Measurements from ENCODE around the gene TIMM13. TPM values are rescaled to one million over a fixed set of nuclear protein-coding genes. Genes with fewer than 3 reads are reported as not detected.

The TIMM13 gene
- total RNA-seq, 1 donor from 2014 or later = 132 TPM

DNA sequence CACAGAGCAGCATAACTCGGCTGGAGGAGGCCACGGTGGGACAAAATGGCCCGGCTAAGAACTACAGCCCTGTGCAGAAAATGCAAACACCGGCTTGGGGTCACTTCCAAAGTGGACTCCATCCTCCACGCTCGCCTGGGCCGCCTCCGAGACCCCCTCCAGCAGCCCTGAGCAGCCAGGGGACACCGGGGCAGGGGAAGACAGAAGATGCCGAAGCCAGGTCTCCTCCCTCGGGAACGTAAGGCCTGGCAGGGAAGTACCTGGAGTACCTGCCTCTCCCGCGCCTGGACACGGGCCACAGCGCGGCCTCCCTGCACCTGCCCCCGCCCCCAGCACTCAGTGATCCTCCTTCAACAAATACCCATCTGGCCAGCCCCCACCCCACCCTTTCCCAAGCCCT lies 24.4 kb upstream of the TIMM13 start:
- H3K9me3 Mint-ChIP-seq = no peaks in the 10 kb centered on the region
- no peak overlapping the region for H3K4me3 Mint-ChIP-seq

DNA sequence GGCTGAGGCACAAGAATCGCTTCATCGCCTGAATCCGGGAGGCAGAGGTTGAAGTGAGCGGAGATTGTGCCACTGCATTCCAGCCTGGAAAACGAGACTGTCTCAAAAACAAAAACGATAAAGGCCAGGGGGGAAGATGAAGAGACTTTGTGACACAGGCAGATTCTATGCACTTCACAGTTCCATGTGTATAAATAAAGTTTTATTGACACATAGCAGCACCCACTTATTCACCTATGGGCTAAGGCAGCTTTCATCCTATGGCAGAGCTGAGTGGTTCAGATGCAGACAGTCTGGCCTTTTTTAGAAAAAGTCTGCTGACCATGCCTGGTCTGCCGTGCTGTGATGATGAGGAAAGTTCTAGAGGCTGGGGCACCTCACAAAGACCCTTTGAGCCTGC lies 23.8 kb upstream of the TIMM13 start:
- no peaks in the 10 kb centered on the region for H3K27me3 Mint-ChIP-seq
- H3K4me1 Mint-ChIP-seq (ENCODE audit: unreplicated experiment) = peaks cover 9% of the 10 kb centered on the region
- no peak overlapping the region for H3K4me3 Mint-ChIP-seq
- TF ChIP-seq, protein P1, sequence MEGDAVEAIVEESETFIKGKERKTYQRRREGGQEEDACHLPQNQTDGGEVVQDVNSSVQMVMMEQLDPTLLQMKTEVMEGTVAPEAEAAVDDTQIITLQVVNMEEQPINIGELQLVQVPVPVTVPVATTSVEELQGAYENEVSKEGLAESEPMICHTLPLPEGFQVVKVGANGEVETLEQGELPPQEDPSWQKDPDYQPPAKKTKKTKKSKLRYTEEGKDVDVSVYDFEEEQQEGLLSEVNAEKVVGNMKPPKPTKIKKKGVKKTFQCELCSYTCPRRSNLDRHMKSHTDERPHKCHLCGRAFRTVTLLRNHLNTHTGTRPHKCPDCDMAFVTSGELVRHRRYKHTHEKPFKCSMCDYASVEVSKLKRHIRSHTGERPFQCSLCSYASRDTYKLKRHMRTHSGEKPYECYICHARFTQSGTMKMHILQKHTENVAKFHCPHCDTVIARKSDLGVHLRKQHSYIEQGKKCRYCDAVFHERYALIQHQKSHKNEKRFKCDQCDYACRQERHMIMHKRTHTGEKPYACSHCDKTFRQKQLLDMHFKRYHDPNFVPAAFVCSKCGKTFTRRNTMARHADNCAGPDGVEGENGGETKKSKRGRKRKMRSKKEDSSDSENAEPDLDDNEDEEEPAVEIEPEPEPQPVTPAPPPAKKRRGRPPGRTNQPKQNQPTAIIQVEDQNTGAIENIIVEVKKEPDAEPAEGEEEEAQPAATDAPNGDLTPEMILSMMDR (conservative IDR thresholded peaks at IDR 0.05) = no peak
- H3K27ac Mint-ChIP-seq = no peak overlapping the region
- no peaks in the 10 kb centered on the region for H3K36me3 Mint-ChIP-seq
- H3K9me3 Mint-ChIP-seq = no peaks in the 10 kb centered on the region
- no peak for DNase-seq (ENCODE audit: extremely low spot score, unreplicated experiment)

More for the DNA sequence above, 24.4 kb upstream of the TIMM13 start:
- no peaks in the 10 kb centered on the region for H3K36me3 Mint-ChIP-seq
- H3K27ac Mint-ChIP-seq = no peak overlapping the region
- DNase-seq (ENCODE audit: extremely low spot score, unreplicated experiment) = no peak
- H3K4me1 Mint-ChIP-seq (ENCODE audit: unreplicated experiment) = peaks cover 6% of the 10 kb centered on the region
- TF ChIP-seq, protein P1 (conservative IDR thresholded peaks at IDR 0.05) = no peak
- H3K27me3 Mint-ChIP-seq = no peaks in the 10 kb centered on the region

DNA sequence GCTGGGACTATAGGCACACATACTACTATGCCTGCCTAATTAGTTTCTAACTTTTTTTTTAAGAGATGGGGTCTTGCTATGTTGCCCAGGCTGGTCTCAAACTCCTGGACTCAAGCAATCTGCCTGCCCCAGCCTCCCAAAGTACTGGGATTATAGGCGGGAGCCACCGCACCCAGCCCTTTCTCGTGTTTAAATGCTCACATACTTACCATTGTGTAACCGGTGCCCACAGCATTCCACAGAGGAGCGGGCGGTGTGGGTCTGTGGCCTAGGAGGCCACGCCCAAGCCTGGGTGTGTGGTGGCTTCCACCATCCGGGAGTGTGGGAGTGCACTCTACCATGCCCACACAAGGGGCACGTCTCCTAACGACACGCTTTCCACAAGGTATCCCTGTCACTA lies 21.6 kb upstream of the TIMM13 start:
- no peak overlapping the region for H3K4me3 Mint-ChIP-seq
- TF ChIP-seq, protein P1 (conservative IDR thresholded peaks at IDR 0.05) = no peak
- no peaks in the 10 kb centered on the region for H3K36me3 Mint-ChIP-seq
- no peaks in the 10 kb centered on the region for H3K9me3 Mint-ChIP-seq
- no peak for DNase-seq (ENCODE audit: extremely low spot score, unreplicated experiment)
- H3K27me3 Mint-ChIP-seq = no peaks in the 10 kb centered on the region
- no peak overlapping the region for H3K27ac Mint-ChIP-seq
- peaks cover 4% of the 10 kb centered on the region for H3K4me1 Mint-ChIP-seq (ENCODE audit: unreplicated experiment)

DNA sequence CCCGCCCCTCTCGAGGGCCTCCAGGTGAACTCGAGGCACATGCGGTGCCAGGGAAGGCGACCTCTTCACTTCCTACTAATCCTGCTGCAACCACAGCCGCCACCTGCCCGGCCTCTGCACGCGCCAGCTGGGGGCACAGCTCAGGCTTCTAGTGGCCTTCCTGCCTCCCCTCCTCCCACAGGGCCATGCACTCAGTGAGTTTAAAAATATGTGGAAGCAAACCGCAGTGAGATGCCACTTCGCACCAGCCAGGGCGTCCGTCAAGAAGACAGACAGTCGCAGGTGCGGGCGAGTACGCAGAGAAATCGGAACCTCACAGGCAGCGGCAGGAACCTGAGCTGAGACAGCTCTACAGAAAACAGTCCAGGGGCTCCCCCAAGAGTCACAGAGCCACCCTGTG lies 19.0 kb upstream of the TIMM13 start:
- peaks cover 3% of the 10 kb centered on the region for H3K36me3 Mint-ChIP-seq
- H3K27ac Mint-ChIP-seq = no peak overlapping the region
- no peaks in the 10 kb centered on the region for H3K27me3 Mint-ChIP-seq
- no peak overlapping the region for H3K4me3 Mint-ChIP-seq
- no peaks in the 10 kb centered on the region for H3K9me3 Mint-ChIP-seq
- peaks cover 4% of the 10 kb centered on the region for H3K4me1 Mint-ChIP-seq (ENCODE audit: unreplicated experiment)
- TF ChIP-seq, protein P1 (conservative IDR thresholded peaks at IDR 0.05) = no peak
- DNase-seq (ENCODE audit: extremely low spot score, unreplicated experiment) = no peak

DNA sequence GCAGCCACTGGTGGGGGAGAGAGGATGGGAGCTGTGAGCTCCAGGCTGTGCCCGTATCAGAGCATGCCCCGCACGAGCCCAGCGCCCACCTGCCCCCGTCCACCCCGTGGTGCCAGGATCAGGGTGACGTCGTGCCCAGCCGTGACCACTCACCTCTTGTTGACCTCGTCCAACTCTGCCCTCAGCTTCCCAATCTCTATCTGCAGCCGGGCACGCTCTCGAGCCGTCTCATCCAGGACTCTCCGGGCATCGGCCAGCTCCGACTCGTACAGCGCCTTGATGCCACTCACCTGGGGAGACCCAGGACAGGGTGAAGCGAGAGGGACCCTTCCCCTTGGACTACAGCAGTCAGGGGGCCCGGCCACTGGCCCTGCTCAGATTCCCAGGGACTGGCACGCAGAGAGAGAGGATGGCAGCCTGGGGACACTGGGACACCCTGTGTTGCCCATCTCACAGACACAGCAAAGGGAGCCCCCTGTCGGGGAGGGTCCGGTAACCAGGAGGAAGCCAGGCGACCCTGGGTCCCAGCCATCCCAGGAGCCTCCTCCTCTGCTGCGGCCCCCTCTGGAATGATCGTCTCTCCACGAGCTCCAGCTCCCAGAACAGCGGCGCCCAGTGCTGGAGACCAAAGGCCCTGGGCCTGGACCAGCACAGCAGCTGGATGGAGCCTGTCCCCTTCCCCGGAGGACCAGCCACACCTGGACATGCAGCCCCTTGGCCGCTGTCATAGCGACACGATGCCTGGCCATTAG lies 17.0 kb upstream of the TIMM13 start:
- peaks cover 7% of the 10 kb centered on the region for H3K36me3 Mint-ChIP-seq
- no peak overlapping the region for H3K4me3 Mint-ChIP-seq
- H3K4me1 Mint-ChIP-seq (ENCODE audit: unreplicated experiment) = peaks cover 4% of the 10 kb centered on the region
- peak; percentile 69 for DNase-seq (ENCODE audit: extremely low spot score, unreplicated experiment)
- H3K9me3 Mint-ChIP-seq = no peaks in the 10 kb centered on the region
- no peak overlapping the region for H3K27ac Mint-ChIP-seq
- TF ChIP-seq, protein P1 (conservative IDR thresholded peaks at IDR 0.05) = no peak
- H3K27me3 Mint-ChIP-seq = no peaks in the 10 kb centered on the region
